Spleen (tissue), 11 donors: ENCODE measurements around the gene IER5. TPM values are rescaled to one million over a fixed set of nuclear protein-coding genes. Genes with fewer than 3 reads are reported as not detected.

Experiments used
- DNase-seq: peaks from one replicate; pipeline ENCODE4 v3.0.0-alpha.2; 2020
- H3K27ac ChIP-seq, 8 donors: fragments of 200-600 bp; sonication (generic) in 7 of 8; 1 replicate in 4 of 8; 2 replicates in 4 of 8; pipeline versions ENCODE4 v1.5.0 to v1.8.0; 2016 to 2021; ENCODE audit warnings: inconsistent platforms in 4 of 8, mild to moderate bottlenecking in 4 of 8, moderate library complexity in 1 of 8
- H3K27me3 ChIP-seq, 7 donors: fragments of 200-600 bp; sonication (generic) in 6 of 7; replicated peaks in 1 of 7; 1 replicate in 4 of 7; 2 replicates in 3 of 7; pipeline versions ENCODE4 v1.5.0 to v1.8.0; 2016 to 2021; ENCODE audit warnings: inconsistent platforms in 3 of 7, mild to moderate bottlenecking in 1 of 7
- H3K36me3 ChIP-seq, 6 donors: fragments of 200-600 bp; sonication (generic) in 5 of 6; 1 replicate in 4 of 6; 2 replicates in 2 of 6; pipeline versions ENCODE4 v1.5.0 to v1.8.0; 2016 to 2021; ENCODE audit warnings: inconsistent platforms in 2 of 6
- H3K4me1 ChIP-seq, 6 donors: fragments of 200-600 bp; sonication (generic) in 5 of 6; 1 replicate in 3 of 6; 2 replicates in 3 of 6; pipeline versions ENCODE4 v1.5.0 to v1.8.0; 2016 to 2021; ENCODE audit warnings: inconsistent platforms in 3 of 6
- H3K4me3 ChIP-seq, 8 donors: fragments of 200-600 bp; sonication (generic) in 7 of 8; 1 replicate in 4 of 8; 2 replicates in 4 of 8; pipeline versions ENCODE4 v1.5.0 to v1.8.0; 2016 to 2021; ENCODE audit warnings: inconsistent platforms in 4 of 8, mild to moderate bottlenecking in 4 of 8, moderate library complexity in 2 of 8
- H3K9me3 ChIP-seq, 8 donors: fragments of 200-600 bp; sonication (generic) in 7 of 8; 1 replicate in 4 of 8; 2 replicates in 4 of 8; pipeline versions ENCODE4 v1.5.0 to v1.8.0; 2016 to 2021; ENCODE audit warnings: inconsistent platforms in 4 of 8
- POLR2A ChIP-seq, 3 donors: fragments of 450-650 bp; IDR thresholded peaks; one replicate each; pipeline ENCODE4 v1.5.1; 2017; ENCODE audit warnings: antibody characterized with exemption in 3 of 3, mild to moderate bottlenecking in 1 of 3
- POLR2AphosphoS5 ChIP-seq, 3 donors: sonication (generic); formaldehyde crosslinking; IDR thresholded peaks; one replicate each; pipeline ENCODE4 v1.5.1; 2017; ENCODE audit warnings: antibody characterized with exemption in 3 of 3
- WGBS, 5 donors: extraction: QIAGEN DNeasy Blood & Tissue Kit in 3 of 5; methylation state at CpG; one replicate each; pipeline versions ENCODE4 v1.1.5 to v1.1.7; 2013 to 2018; 5-methylcytosine and 5-hydroxymethylcytosine counted together
- intact Hi-C: fragments of 100-400 bp; cut with DNase I; formaldehyde crosslinking; loops from one replicate; pipeline ENCODE4 v1.15.0; 2023; ENCODE audit warnings: low total_unique reads
- polyA plus RNA-seq, 3 donors: library from polyadenylated mRNA; stranded (reverse); fragments of 200-250 nt; gene quantifications; one replicate each; pipeline ENCODE4 v1.2.1, GENCODE V29; 2013
- total RNA-seq, 7 donors: library from RNA; depleted of rRNA in 3 of 7; stranded (reverse); fragments of >200 nt in 3 of 7; fragmentation: NEBNext Ultra II Directional in 4 of 7; extraction: Animal tissue kit (Norgen Biotek cat#: 25700) in 4 of 7; gene quantifications; one replicate each; pipeline versions ENCODE4 v1.1.0 to v1.2.1, GENCODE V29; 2016 to 2021
- TF ChIP-seq, protein P1 (sequence below), 11 experiments: fragments of 200-600 bp in 7 of 11; fragments of 450-650 bp in 4 of 11; sonication (generic) in 4 of 11; IDR thresholded peaks in 8 of 11; conservative IDR thresholded peaks in 3 of 11; 1 replicate in 7 of 11; 2 replicates in 4 of 11; pipeline versions ENCODE4 v1.4.0 to v1.8.0; 2016 to 2021; ENCODE audit warnings: antibody characterized with exemption in 11 of 11, inconsistent platforms in 4 of 11, mild to moderate bottlenecking in 1 of 11
- donor health status: healthy with polysubstance abuse.
- donor health status: DM: no; HTN: no; CAD: no; lungs with moderate emphysema.
- donor health status: DM: no; HTN: no; CAD: no.
- donor health status: Bipolar disorder and iron deficiency.
- donor health status: healthy.
- donor health status: DM: no; HTN: no; CAD: no.
- donor health status: DM: yes; HTN: yes; CAD: no.

IER5 gene
- total and polyA plus RNA-seq, 10 donors = 21.3 to 62.3 (median 36.7) TPM

DNA sequence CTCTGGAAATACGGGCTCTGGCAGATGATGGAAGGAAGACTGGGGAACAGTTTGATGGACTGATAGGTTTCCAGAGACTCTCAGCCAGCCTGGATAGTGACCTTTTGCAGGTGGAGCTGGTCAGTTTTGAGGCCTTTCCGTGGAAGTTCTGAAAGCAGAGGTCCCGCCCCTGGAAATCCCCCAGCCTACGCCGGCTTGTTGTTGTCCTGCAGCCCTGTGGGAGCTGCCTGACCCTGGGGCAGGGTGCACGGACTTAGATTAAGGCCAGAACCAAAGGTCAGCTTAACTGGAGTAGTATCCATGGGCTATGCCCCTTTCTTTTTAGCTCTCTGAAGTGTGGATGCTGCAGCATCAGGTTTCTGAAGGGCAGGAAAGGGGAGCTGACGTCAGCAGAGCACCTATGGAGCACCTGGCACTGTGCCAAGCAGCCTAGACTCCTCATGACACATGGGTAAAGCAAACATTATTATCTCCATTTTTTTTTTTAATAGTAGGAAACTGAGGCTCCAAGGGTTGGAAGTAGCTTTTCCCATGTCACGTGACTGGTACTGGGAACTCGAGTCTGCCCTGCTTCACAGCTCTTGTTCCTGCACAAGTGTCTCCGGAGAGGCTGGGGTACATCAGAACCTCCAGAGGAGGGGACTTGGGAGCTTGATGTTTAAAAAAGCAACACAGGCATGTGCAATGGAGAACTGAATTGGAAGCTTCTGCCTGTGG, 38.5 kb downstream of the IER5 start:
- peak in 2 of 3 donors; percentile 34 to 41 for TF ChIP-seq POLR2AphosphoS5 (IDR thresholded peaks at IDR 0.05)
- TF ChIP-seq, protein P1, sequence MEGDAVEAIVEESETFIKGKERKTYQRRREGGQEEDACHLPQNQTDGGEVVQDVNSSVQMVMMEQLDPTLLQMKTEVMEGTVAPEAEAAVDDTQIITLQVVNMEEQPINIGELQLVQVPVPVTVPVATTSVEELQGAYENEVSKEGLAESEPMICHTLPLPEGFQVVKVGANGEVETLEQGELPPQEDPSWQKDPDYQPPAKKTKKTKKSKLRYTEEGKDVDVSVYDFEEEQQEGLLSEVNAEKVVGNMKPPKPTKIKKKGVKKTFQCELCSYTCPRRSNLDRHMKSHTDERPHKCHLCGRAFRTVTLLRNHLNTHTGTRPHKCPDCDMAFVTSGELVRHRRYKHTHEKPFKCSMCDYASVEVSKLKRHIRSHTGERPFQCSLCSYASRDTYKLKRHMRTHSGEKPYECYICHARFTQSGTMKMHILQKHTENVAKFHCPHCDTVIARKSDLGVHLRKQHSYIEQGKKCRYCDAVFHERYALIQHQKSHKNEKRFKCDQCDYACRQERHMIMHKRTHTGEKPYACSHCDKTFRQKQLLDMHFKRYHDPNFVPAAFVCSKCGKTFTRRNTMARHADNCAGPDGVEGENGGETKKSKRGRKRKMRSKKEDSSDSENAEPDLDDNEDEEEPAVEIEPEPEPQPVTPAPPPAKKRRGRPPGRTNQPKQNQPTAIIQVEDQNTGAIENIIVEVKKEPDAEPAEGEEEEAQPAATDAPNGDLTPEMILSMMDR (IDR thresholded peaks at IDR 0.05 in 8 of 11, conservative IDR thresholded peaks at IDR 0.05 in 3 of 11) = no peak

DNA sequence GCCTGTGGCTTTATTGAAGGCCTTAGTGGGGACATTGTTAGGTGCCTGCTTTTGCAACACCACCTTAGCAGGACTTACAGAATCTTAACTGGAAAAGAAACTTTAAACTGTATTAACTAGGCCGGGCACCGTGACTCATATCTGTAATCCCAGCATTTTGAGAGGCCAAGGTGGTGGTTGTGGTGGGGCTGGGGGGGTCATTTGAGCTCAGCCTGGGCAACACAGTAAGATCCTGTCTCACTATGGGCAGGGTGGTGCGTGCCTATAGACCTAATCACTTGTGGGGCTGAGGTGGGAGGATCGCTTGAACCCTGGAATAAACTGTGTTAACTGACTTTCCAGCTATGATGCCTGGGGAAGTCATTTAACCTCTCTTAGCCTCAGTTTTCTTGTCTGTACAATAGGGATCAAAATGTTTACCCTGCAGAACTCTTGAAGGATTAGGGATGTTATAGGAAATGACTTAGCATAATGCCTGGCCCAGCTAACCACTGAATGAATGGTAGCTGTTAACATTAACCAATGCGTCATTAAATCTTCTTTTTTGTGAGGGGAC, 39.5 kb downstream of the IER5 start:
- Histone ChIP-seq H3K4me1 (peaks cover 34 to 90% (median 64%) of the 10 kb centered on the region in 6 donors), H3K27me3 (no peaks in the 10 kb centered on the region), H3K36me3 (no peaks in the 10 kb centered on the region), H3K4me3 (peak overlapping the region in 1 of 8 donors; percentile 50), H3K27ac (peak overlapping the region in 7 of 8 donors; percentile 38 to 92 (median 83)), H3K9me3 (no peaks in the 10 kb centered on the region)
- no peak for DNase-seq
- intact Hi-C loops = no loop called here
- TF ChIP-seq, protein P1 (IDR thresholded peaks at IDR 0.05 in 8 of 11, conservative IDR thresholded peaks at IDR 0.05 in 3 of 11) = no peak
- TF ChIP-seq POLR2A (IDR thresholded peaks at IDR 0.05) = no peak
- TF ChIP-seq POLR2AphosphoS5 (IDR thresholded peaks at IDR 0.05) = no peak
- 73 to 88% (median 77%) methylated on average over 5 of the region's 5 CpGs for WGBS, 5 donors

More for the DNA sequence above, 38.5 kb downstream of the IER5 start:
- 56 to 73% (median 64%) methylated on average over 7 to 10 of the region's 10 CpGs for WGBS, 5 donors
- H3K4me3 ChIP-seq = no peak overlapping the region
- H3K9me3 ChIP-seq = no peaks in the 10 kb centered on the region
- intact Hi-C loops = no loop called here
- peak overlapping the region in 5 of 8 donors; percentile 2 to 50 (median 40) for H3K27ac ChIP-seq
- no peaks in the 10 kb centered on the region for H3K36me3 ChIP-seq
- peaks cover 33 to 83% (median 54%) of the 10 kb centered on the region in 6 donors for H3K4me1 ChIP-seq
- no peaks in the 10 kb centered on the region for H3K27me3 ChIP-seq
- no peak for DNase-seq

DNA sequence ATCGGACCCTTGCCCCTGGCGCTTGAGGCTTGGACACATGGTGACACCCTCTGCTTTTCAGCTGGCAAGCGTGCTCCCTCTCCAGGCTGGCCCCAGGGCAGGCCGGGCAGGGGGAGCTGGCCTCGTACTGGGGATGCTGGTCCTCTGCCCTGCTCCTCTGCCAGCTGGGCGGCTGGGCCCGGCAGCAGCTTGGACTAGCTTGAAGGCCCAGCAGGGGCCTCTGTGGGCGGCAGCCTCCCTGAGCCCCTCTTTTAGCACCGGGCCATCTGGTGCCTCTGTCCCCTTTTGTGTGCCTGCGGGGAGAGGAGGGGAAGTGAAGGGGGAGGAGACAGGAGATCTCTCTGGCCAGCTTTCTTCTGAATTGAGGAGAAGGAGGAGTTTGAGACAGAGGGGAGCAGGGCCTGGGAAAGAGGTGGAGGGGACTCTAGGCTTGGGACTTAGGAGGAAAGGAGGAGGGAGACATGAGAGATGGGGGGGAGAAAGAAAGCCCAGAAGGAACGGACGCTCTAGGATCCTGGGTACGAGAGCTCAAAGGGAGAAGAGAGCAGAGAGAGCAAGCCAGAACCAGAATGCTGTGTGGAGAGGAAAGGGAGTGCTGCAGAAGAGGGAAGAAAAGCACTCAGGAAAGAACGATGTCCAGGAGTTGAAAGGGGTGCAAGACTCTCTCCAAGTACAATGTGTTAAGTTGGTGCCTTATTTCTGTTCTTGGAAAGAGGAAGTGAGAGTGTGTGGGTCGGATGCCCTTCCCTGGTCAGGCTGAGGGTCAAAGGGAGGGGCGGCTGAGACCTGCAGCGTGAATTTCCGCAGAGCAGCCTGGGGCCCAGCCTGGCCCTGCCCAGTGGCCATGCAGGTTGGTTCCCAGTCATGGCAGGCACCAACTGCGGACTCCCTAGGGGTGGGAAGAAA, 40.3 kb downstream of the IER5 start:
- no peaks in the 10 kb centered on the region for H3K9me3 ChIP-seq
- H3K4me1 ChIP-seq = peaks cover 42 to 90% (median 73%) of the 10 kb centered on the region in 6 donors
- H3K27me3 ChIP-seq = no peaks in the 10 kb centered on the region
- H3K36me3 ChIP-seq = no peaks in the 10 kb centered on the region
- 21 to 29% (median 23%) methylated on average over 19 of the region's 19 CpGs for WGBS, 5 donors
- peak overlapping the region; percentile 38 to 92 (median 78) for H3K27ac ChIP-seq
- peak; percentile 74 to 78 (median 77) for TF ChIP-seq POLR2AphosphoS5 (IDR thresholded peaks at IDR 0.05)
- TF ChIP-seq, protein P1 (IDR thresholded peaks at IDR 0.05 in 8 of 11, conservative IDR thresholded peaks at IDR 0.05 in 3 of 11) = no peak
- H3K4me3 ChIP-seq = peak overlapping the region in 4 of 8 donors; percentile 2 to 50 (median 14)
- intact Hi-C loops = no loop called here
- DNase-seq = peak; percentile 90
